ENCODE results near the gene FAM168A.

- TF ChIP-seq CTCF (IDR thresholded peaks at IDR 0.05; ENCODE audit: insufficient read depth, low read length) (peak; percentile 76), SPI1 (IDR thresholded peaks at IDR 0.05; ENCODE audit: borderline replicate concordance, low read depth) (no peak), POLR2AphosphoS5 (IDR thresholded peaks at IDR 0.05; ENCODE audit: low read depth) (peak; percentile 16; the same call in 1 of the 2 replicates), REST (IDR thresholded peaks at IDR 0.05; ENCODE audit: insufficient replicate concordance, low read depth) (peak; percentile 44), GABPA (IDR thresholded peaks at IDR 0.05; ENCODE audit: low read depth) (no peak)
Observed at GRCh38 chr11:73376160-73376802, 221.6 kb downstream of the FAM168A start, which contains the start of gene RELT.

Data from HL-60 (cell line).